Measurements from ENCODE around the gene MT1X.

GRCh38 chr16:56726283-56726682 lies 44.0 kb downstream of the MT1X start:
- TF ChIP-seq ZNF623 (tag by site-specific recombination; IDR thresholded peaks at IDR 0.05) (no peak), SP2 (tag by site-specific recombination; IDR thresholded peaks at IDR 0.05) (no peak)
- TF ChIP-seq, protein P1, sequence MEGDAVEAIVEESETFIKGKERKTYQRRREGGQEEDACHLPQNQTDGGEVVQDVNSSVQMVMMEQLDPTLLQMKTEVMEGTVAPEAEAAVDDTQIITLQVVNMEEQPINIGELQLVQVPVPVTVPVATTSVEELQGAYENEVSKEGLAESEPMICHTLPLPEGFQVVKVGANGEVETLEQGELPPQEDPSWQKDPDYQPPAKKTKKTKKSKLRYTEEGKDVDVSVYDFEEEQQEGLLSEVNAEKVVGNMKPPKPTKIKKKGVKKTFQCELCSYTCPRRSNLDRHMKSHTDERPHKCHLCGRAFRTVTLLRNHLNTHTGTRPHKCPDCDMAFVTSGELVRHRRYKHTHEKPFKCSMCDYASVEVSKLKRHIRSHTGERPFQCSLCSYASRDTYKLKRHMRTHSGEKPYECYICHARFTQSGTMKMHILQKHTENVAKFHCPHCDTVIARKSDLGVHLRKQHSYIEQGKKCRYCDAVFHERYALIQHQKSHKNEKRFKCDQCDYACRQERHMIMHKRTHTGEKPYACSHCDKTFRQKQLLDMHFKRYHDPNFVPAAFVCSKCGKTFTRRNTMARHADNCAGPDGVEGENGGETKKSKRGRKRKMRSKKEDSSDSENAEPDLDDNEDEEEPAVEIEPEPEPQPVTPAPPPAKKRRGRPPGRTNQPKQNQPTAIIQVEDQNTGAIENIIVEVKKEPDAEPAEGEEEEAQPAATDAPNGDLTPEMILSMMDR (tag by site-specific recombination; IDR thresholded peaks at IDR 0.05): no peak
- TF ChIP-seq, protein P2, sequence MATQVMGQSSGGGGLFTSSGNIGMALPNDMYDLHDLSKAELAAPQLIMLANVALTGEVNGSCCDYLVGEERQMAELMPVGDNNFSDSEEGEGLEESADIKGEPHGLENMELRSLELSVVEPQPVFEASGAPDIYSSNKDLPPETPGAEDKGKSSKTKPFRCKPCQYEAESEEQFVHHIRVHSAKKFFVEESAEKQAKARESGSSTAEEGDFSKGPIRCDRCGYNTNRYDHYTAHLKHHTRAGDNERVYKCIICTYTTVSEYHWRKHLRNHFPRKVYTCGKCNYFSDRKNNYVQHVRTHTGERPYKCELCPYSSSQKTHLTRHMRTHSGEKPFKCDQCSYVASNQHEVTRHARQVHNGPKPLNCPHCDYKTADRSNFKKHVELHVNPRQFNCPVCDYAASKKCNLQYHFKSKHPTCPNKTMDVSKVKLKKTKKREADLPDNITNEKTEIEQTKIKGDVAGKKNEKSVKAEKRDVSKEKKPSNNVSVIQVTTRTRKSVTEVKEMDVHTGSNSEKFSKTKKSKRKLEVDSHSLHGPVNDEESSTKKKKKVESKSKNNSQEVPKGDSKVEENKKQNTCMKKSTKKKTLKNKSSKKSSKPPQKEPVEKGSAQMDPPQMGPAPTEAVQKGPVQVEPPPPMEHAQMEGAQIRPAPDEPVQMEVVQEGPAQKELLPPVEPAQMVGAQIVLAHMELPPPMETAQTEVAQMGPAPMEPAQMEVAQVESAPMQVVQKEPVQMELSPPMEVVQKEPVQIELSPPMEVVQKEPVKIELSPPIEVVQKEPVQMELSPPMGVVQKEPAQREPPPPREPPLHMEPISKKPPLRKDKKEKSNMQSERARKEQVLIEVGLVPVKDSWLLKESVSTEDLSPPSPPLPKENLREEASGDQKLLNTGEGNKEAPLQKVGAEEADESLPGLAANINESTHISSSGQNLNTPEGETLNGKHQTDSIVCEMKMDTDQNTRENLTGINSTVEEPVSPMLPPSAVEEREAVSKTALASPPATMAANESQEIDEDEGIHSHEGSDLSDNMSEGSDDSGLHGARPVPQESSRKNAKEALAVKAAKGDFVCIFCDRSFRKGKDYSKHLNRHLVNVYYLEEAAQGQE (tag by site-specific recombination; IDR thresholded peaks at IDR 0.05): no peak
- TF ChIP-seq, protein P3, sequence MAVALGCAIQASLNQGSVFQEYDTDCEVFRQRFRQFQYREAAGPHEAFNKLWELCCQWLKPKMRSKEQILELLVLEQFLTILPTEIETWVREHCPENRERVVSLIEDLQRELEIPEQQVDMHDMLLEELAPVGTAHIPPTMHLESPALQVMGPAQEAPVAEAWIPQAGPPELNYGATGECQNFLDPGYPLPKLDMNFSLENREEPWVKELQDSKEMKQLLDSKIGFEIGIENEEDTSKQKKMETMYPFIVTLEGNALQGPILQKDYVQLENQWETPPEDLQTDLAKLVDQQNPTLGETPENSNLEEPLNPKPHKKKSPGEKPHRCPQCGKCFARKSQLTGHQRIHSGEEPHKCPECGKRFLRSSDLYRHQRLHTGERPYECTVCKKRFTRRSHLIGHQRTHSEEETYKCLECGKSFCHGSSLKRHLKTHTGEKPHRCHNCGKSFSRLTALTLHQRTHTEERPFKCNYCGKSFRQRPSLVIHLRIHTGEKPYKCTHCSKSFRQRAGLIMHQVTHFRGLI (tag by site-specific recombination; IDR thresholded peaks at IDR 0.05): no peak
- TF ChIP-seq, protein P4, sequence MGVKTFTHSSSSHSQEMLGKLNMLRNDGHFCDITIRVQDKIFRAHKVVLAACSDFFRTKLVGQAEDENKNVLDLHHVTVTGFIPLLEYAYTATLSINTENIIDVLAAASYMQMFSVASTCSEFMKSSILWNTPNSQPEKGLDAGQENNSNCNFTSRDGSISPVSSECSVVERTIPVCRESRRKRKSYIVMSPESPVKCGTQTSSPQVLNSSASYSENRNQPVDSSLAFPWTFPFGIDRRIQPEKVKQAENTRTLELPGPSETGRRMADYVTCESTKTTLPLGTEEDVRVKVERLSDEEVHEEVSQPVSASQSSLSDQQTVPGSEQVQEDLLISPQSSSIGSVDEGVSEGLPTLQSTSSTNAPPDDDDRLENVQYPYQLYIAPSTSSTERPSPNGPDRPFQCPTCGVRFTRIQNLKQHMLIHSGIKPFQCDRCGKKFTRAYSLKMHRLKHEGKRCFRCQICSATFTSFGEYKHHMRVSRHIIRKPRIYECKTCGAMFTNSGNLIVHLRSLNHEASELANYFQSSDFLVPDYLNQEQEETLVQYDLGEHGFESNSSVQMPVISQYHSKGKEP (tag by site-specific recombination; IDR thresholded peaks at IDR 0.05): no peak
